H9 (cell line): ENCODE results near the gene SULT1E1. TPM values are rescaled to one million over a fixed set of nuclear protein-coding genes. Genes with fewer than 3 reads are reported as not detected.

ENCODE experiments used
- DNase-seq: peaks from one replicate; pipeline ENCODE4 v3.0.0-alpha.2; 2017
- H2AFZ ChIP-seq: one replicate; pipeline ENCODE4 v1.6.1; 2013; ENCODE audit warnings: mild to moderate bottlenecking, low read length, control low read depth, moderate library complexity
- H2AK5ac ChIP-seq: 2 replicates; pipeline ENCODE4 v1.6.1; 2013; ENCODE audit warnings: low read length, control low read depth, mixed read lengths; ENCODE audit not compliant: insufficient read length
- H2BK120ac ChIP-seq: one replicate; pipeline ENCODE4 v1.6.1; 2013; ENCODE audit warnings: low read depth, mild to moderate bottlenecking, low read length, control low read depth, inconsistent platforms; ENCODE audit not compliant: poor library complexity, severe bottlenecking
- H2BK12ac ChIP-seq: 2 replicates; pipeline ENCODE4 v1.6.1; 2013; ENCODE audit warnings: low read length, control low read depth, mixed read lengths, low read depth; ENCODE audit not compliant: insufficient read length
- H2BK15ac ChIP-seq: 2 replicates; pipeline ENCODE4 v1.6.1; 2013; ENCODE audit warnings: low read depth, low read length, control low read depth
- H2BK20ac ChIP-seq: one replicate; pipeline ENCODE4 v1.6.1; 2013; ENCODE audit warnings: low read depth, mild to moderate bottlenecking, low read length, control low read depth, inconsistent platforms; ENCODE audit not compliant: poor library complexity, severe bottlenecking
- H2BK5ac ChIP-seq: 2 replicates; pipeline ENCODE4 v1.6.1; 2013; ENCODE audit warnings: low read length, control low read depth, mixed read lengths; ENCODE audit not compliant: insufficient read length
- H3K14ac ChIP-seq: 2 replicates; pipeline ENCODE4 v1.6.1; 2013; ENCODE audit warnings: low read length, control low read depth; ENCODE audit not compliant: insufficient read depth
- H3K18ac ChIP-seq: 2 replicates; pipeline ENCODE4 v1.6.1; 2013; ENCODE audit warnings: low read depth, mild to moderate bottlenecking, mixed read lengths, low read length, control low read depth; ENCODE audit not compliant: insufficient read length
- H3K23ac ChIP-seq: 2 replicates; pipeline ENCODE4 v1.6.1; 2013; ENCODE audit warnings: low read length, control low read depth, mixed read lengths, low read depth; ENCODE audit not compliant: insufficient read length
- H3K23me2 ChIP-seq: 2 replicates; pipeline ENCODE4 v1.6.1; 2013; ENCODE audit warnings: low read depth, mild to moderate bottlenecking, mixed read lengths, low read length, control low read depth; ENCODE audit not compliant: insufficient read length, poor library complexity, severe bottlenecking
- H3K27ac ChIP-seq: 2 replicates; pipeline ENCODE4 v1.5.1; 2013; ENCODE audit warnings: low read length, control low read depth, mixed read lengths, low read depth; ENCODE audit not compliant: insufficient read length
- H3K27me3 ChIP-seq: 2 replicates; pipeline ENCODE4 v1.6.1; 2013; ENCODE audit warnings: low read length, control low read depth, inconsistent platforms; ENCODE audit not compliant: insufficient read depth
- H3K4ac ChIP-seq: 2 replicates; pipeline ENCODE4 v1.6.1; 2013; ENCODE audit warnings: low read depth, mild to moderate bottlenecking, control low read depth, inconsistent platforms, low read length, moderate library complexity
- H3K4me1 ChIP-seq: 2 replicates; pipeline ENCODE4 v1.6.1; 2013; ENCODE audit warnings: low read length, control low read depth, inconsistent platforms; ENCODE audit not compliant: insufficient read depth
- H3K4me2 ChIP-seq: 2 replicates; pipeline ENCODE4 v1.6.1; 2013; ENCODE audit warnings: low read length, control low read depth, mixed read lengths; ENCODE audit not compliant: insufficient read length, insufficient read depth
- H3K56ac ChIP-seq: 2 replicates; pipeline ENCODE4 v1.6.1; 2013; ENCODE audit warnings: low read depth, mild to moderate bottlenecking, mixed read lengths, low read length, control low read depth; ENCODE audit not compliant: insufficient read length
- H3K79me1 ChIP-seq: 2 replicates; pipeline ENCODE4 v1.6.1; 2013; ENCODE audit warnings: low read depth, mild to moderate bottlenecking, moderate library complexity, low read length, control low read depth, inconsistent platforms; ENCODE audit not compliant: insufficient read depth, poor library complexity, severe bottlenecking
- H3K79me2 ChIP-seq: 2 replicates; pipeline ENCODE4 v1.6.1; 2013; ENCODE audit warnings: low read length, control low read depth, inconsistent platforms; ENCODE audit not compliant: insufficient read depth
- H3K9ac ChIP-seq: 2 replicates; pipeline ENCODE4 v1.6.1; 2013; ENCODE audit warnings: low read length, control low read depth, mixed read lengths; ENCODE audit not compliant: insufficient read length; ENCODE audit errors: extremely low read depth
- H3K9me3 ChIP-seq: one replicate; pipeline ENCODE4 v1.6.1; 2013; ENCODE audit warnings: low read depth, low read length, inconsistent platforms; ENCODE audit not compliant: control insufficient read depth
- H3T11ph ChIP-seq: one replicate; pipeline ENCODE4 v1.6.1; 2013; ENCODE audit warnings: mild to moderate bottlenecking, low read length, control low read depth, inconsistent platforms
- H4K20me1 ChIP-seq: one replicate; pipeline ENCODE4 v1.6.1; 2013; ENCODE audit not compliant: control insufficient read depth, insufficient read length, insufficient read depth
- H4K5ac ChIP-seq: 2 replicates; pipeline ENCODE4 v1.6.1; 2013; ENCODE audit warnings: low read depth, mild to moderate bottlenecking, mixed read lengths, low read length, control low read depth; ENCODE audit not compliant: insufficient read length
- H4K8ac ChIP-seq: replicated peaks from 2 replicates; pipeline ENCODE4 v1.6.1; 2013; ENCODE audit warnings: low read length, control low read depth, mixed read lengths, low read depth; ENCODE audit not compliant: insufficient read length
- H4K91ac ChIP-seq: 2 replicates; pipeline ENCODE4 v1.6.1; 2013; ENCODE audit warnings: low read depth, mild to moderate bottlenecking, moderate library complexity, mixed read lengths, low read length, control low read depth; ENCODE audit not compliant: insufficient read length
- H3K27ac Mint-ChIP-seq, 3 experiments: 2 replicates in 2 of 3; 3 replicates in 1 of 3; pipeline ENCODE4 v1.8.0; 2020 to 2021; ENCODE audit warnings: mixed read lengths in 3 of 3, mild to moderate bottlenecking in 1 of 3, moderate library complexity in 1 of 3
- H3K27me3 Mint-ChIP-seq: 2 replicates; pipeline ENCODE4 v1.8.0; 2021; ENCODE audit warnings: low read depth, mild to moderate bottlenecking, moderate library complexity, mixed read lengths
- H3K36me3 Mint-ChIP-seq, 3 experiments: 2 replicates in 2 of 3; 3 replicates in 1 of 3; pipeline ENCODE4 v1.8.0; 2020 to 2021; ENCODE audit warnings: low read depth in 3 of 3, mixed read lengths in 3 of 3; ENCODE audit not compliant: insufficient read depth in 1 of 3
- H3K4me1 Mint-ChIP-seq, 2 experiments: 2 replicates each; pipeline ENCODE4 v1.8.0; 2020; ENCODE audit warnings: mixed read lengths in 2 of 2
- H3K4me3 Mint-ChIP-seq, 2 experiments: 2 replicates in 1 of 2; 3 replicates in 1 of 2; pipeline ENCODE4 v1.8.0; 2020 to 2021; ENCODE audit warnings: mild to moderate bottlenecking in 2 of 2, mixed read lengths in 2 of 2, moderate library complexity in 1 of 2
- H3K9me3 Mint-ChIP-seq, 2 experiments: 2 replicates in 1 of 2; 3 replicates in 1 of 2; pipeline ENCODE4 v1.8.0; 2020; ENCODE audit warnings: mild to moderate bottlenecking in 2 of 2, mixed read lengths in 2 of 2, moderate library complexity in 1 of 2
- whole genome bisulfite sequencing: extraction: QIAGEN DNeasy Blood & Tissue Kit; methylation state at CpG from one replicate; pipeline ENCODE4 v1.1.7; 2013; ENCODE audit warnings: missing lambda C conversion rate, low lambda C conversion rate, mixed read lengths; ENCODE audit not compliant: insufficient read length; ENCODE audit errors: extremely low coverage; 5-methylcytosine and 5-hydroxymethylcytosine counted together
- total RNA-seq: library from RNA; stranded (reverse); gene quantifications from 2 replicates; pipeline ENCODE4 v1.2.1, GENCODE V29; 2021
- TF ChIP-seq, protein P1 (sequence below): fragments of 200-600 bp; sonication (generic); conservative IDR thresholded peaks from 3 replicates; pipeline ENCODE4 v1.8.0; 2021; ENCODE audit warnings: antibody characterized with exemption, mild to moderate bottlenecking

Gene SULT1E1
- total RNA-seq, 1 experiment from 2014 or later = not detected

DNA sequence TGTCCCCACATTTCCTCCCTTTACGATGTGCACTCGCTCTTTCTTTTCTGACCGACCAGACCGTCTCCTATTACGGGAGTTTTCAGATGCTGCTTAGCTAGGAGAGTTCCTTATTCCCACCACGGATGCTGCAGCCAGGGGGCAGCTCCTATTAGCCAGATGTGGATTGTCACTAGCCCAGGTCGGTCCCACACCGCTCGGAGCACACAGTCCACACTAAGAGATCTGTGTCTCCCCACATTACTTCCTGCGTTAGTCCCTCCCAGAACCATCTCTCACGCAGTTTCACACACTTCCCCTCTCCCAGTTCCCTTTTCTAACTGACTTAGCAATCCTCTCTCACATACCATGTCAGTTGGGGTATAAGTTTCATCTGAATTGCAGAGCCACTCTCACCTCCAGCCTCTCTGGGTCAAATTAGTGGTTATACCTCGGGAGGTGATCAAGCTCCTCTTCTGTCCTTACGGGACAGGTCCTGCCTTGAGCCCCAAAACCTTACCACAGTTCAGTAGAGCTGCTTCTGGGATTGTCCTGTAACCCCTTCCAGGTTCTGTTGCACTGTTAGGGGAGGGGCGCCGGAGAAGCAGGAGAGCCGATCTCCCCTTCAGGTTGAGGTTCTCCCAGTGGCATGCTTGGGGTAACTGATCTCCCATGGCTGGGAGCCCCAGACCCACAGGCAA, 28.2 kb downstream of the SULT1E1 start:
- Mint-ChIP-seq H3K27me3 (no peaks in the 10 kb centered on the region), H3K4me1 (peaks cover 18 to 19% of the 10 kb centered on the region in 2 experiments), H3K4me3 (no peak overlapping the region), H3K9me3 (peaks cover 0 to 3% of the 10 kb centered on the region in 2 experiments; a peak in 3 of 5 replicates), H3K36me3 (peaks cover 0 to 3% (median 0%) of the 10 kb centered on the region in 3 experiments; a peak in 1 of 7 replicates), H3K27ac (peak overlapping the region in 1 of 3 experiments; percentile 41; a peak in 1 of 7 replicates)
- TF ChIP-seq, protein P1, sequence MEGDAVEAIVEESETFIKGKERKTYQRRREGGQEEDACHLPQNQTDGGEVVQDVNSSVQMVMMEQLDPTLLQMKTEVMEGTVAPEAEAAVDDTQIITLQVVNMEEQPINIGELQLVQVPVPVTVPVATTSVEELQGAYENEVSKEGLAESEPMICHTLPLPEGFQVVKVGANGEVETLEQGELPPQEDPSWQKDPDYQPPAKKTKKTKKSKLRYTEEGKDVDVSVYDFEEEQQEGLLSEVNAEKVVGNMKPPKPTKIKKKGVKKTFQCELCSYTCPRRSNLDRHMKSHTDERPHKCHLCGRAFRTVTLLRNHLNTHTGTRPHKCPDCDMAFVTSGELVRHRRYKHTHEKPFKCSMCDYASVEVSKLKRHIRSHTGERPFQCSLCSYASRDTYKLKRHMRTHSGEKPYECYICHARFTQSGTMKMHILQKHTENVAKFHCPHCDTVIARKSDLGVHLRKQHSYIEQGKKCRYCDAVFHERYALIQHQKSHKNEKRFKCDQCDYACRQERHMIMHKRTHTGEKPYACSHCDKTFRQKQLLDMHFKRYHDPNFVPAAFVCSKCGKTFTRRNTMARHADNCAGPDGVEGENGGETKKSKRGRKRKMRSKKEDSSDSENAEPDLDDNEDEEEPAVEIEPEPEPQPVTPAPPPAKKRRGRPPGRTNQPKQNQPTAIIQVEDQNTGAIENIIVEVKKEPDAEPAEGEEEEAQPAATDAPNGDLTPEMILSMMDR = no peak; the same call in 2 of the 3 replicates
- Histone ChIP-seq H3K4me2 (no peak overlapping the region), H3K23ac (no peak overlapping the region), H3K56ac (no peak overlapping the region), H3K27ac (no peak overlapping the region), H3K27me3 (no peaks in the 10 kb centered on the region), H4K91ac (no peak overlapping the region), H3K9ac (no peak overlapping the region), H2BK12ac (no peak overlapping the region), H3K4ac (no peak overlapping the region), H3K79me2 (no peaks in the 10 kb centered on the region), H3K14ac (no peak overlapping the region), H4K5ac (no peak overlapping the region), H4K20me1 (no peaks in the 10 kb centered on the region), H2BK20ac (no peak overlapping the region), H3K79me1 (no peaks in the 10 kb centered on the region), H2BK120ac (no peak overlapping the region), H3T11ph (no peak overlapping the region), H2BK15ac (no peak overlapping the region), H4K8ac (no peak overlapping the region), H2AFZ (no peak overlapping the region), H3K9me3 (no peaks in the 10 kb centered on the region), H3K23me2 (no peaks in the 10 kb centered on the region), H3K4me1 (peaks cover 4% of the 10 kb centered on the region; the same call in 1 of the 2 replicates), H2AK5ac (no peak overlapping the region), H2BK5ac (no peak overlapping the region), H3K18ac (no peak overlapping the region)
- no peak for DNase-seq
- WGBS = no CpG with 5 or more reads among the region's 16 CpGs
